ENCODE data around the gene LAMA2.

- TF ChIP-seq CTCF (IDR thresholded peaks at IDR 0.05) (no peak), POLR2A (IDR thresholded peaks at IDR 0.05) (no peak)
Observed at GRCh38 chr6:129345890-129346289, 463.0 kb downstream of the LAMA2 start.
